Natural killer cell treated with Interleukin-12 subunit alpha and Interleukin-12 subunit beta and Interleukin-15 and Interleukin-18, amount 100 ng/mL, for 72 hours (primary cell): ENCODE data around the gene SLC12A5. TPM values are rescaled to one million over a fixed set of nuclear protein-coding genes. Genes with fewer than 3 reads are reported as not detected.
"Not testable (repeated sequence)": the region's sequence is repeated elsewhere in the genome, so short reads cannot be mapped to it uniquely, and the experiment has no call there.

Source experiments
- ATAC-seq, 2 donors: fragments of 150-1000 bp; cut with Tn5 transposase in 1 of 2; sonication (Bioruptor Pico), chemical (Tn5 transposase) in 1 of 2; 2 replicates each; pipeline ENCODE4 v1.10.0; 2021
- DNase-seq: peaks from one replicate; pipeline ENCODE4 v3.0.0; 2022; ENCODE audit warnings: low spot score
- H3K27ac Mint-ChIP-seq, 2 donors: 1 replicate in 1 of 2; 2 replicates in 1 of 2; pipeline ENCODE4 v1.8.0; 2022; ENCODE audit warnings: mixed read lengths in 2 of 2, mild to moderate bottlenecking in 1 of 2, moderate library complexity in 1 of 2
- H3K27me3 Mint-ChIP-seq, 2 donors: 1 replicate in 1 of 2; 2 replicates in 1 of 2; pipeline ENCODE4 v1.8.0; 2022; ENCODE audit warnings: mixed read lengths in 2 of 2
- H3K36me3 Mint-ChIP-seq: one replicate; pipeline ENCODE4 v1.8.0; 2022; ENCODE audit warnings: mixed read lengths
- H3K4me1 Mint-ChIP-seq, 2 donors: 1 replicate in 1 of 2; 2 replicates in 1 of 2; pipeline ENCODE4 v1.8.0; 2022; ENCODE audit warnings: low read depth in 2 of 2, mixed read lengths in 2 of 2, mild to moderate bottlenecking in 1 of 2
- H3K4me3 Mint-ChIP-seq: one replicate; pipeline ENCODE4 v1.8.0; 2022; ENCODE audit warnings: mixed read lengths
- H3K9me3 Mint-ChIP-seq: 2 replicates; pipeline ENCODE4 v1.8.0; 2022; ENCODE audit warnings: mixed read lengths
- total RNA-seq, 2 donors: library from RNA; stranded (reverse); gene quantifications; one replicate each; pipeline ENCODE4 v1.2.3, GENCODE V29; 2022

Gene SLC12A5
- total RNA-seq, 2 donors from 2014 or later, result not detected

GRCh38 chr20:46089417-46090388 lies 60.7 kb downstream of the SLC12A5 start, which contains the start of gene NCOA5:
Gene NCOA5, minus strand, starts transcription at chr20:46089962. Its CDS starts 10,538 bp downstream, at chr20:46079424.
- DNase-seq (peak; percentile 97), ATAC-seq (peak; percentile 94 to 96)
- H3K9me3 Mint-ChIP-seq, result no peaks in the 10 kb centered on the region
- H3K27ac Mint-ChIP-seq, result peak within 1 kb of the TSS; percentile 75 to 91
- H3K4me3 Mint-ChIP-seq, result peak within 1 kb of the TSS; percentile 93
- H3K4me1 Mint-ChIP-seq, result peaks cover 34 to 38% of the 10 kb centered on the region in 2 donors
- no peaks in the 10 kb centered on the region for H3K36me3 Mint-ChIP-seq
- no peaks in the 10 kb centered on the region for H3K27me3 Mint-ChIP-seq

- peaks cover 18 to 22% of the 10 kb centered on the region in 2 donors for H3K4me1 Mint-ChIP-seq
- DNase-seq, ATAC-seq, H3K36me3 Mint-ChIP-seq, H3K27ac Mint-ChIP-seq, H3K9me3 Mint-ChIP-seq, H3K4me3 Mint-ChIP-seq, H3K27me3 Mint-ChIP-seq: not testable (repeated sequence)
Measured at GRCh38 chr20:46091622-46092535, 62.9 kb downstream of the SLC12A5 start.

- no peak overlapping the region for H3K27ac Mint-ChIP-seq
- peaks cover 4 to 13% of the 10 kb centered on the region in 2 donors for H3K27me3 Mint-ChIP-seq
- no peaks in the 10 kb centered on the region for H3K36me3 Mint-ChIP-seq
- H3K9me3 Mint-ChIP-seq, result no peaks in the 10 kb centered on the region
- no peak for ATAC-seq
- DNase-seq, result no peak
- no peak overlapping the region for H3K4me3 Mint-ChIP-seq
- peaks cover 6 to 9% of the 10 kb centered on the region in 2 donors for H3K4me1 Mint-ChIP-seq
Measured at GRCh38 chr20:46093531-46093930, 64.5 kb downstream of the SLC12A5 start.

- no peak overlapping the region for H3K27ac Mint-ChIP-seq
- H3K36me3 Mint-ChIP-seq, result no peaks in the 10 kb centered on the region
- no peaks in the 10 kb centered on the region for H3K9me3 Mint-ChIP-seq
- ATAC-seq (peak in 1 of 2 donors; percentile 60), DNase-seq (no peak)
- no peaks in the 10 kb centered on the region for H3K4me1 Mint-ChIP-seq
- H3K27me3 Mint-ChIP-seq, result peaks cover 33 to 51% of the 10 kb centered on the region in 2 donors
- no peak overlapping the region for H3K4me3 Mint-ChIP-seq
Measured at GRCh38 chr20:46099491-46100287, 70.7 kb downstream of the SLC12A5 start.

- H3K4me1 Mint-ChIP-seq, H3K36me3 Mint-ChIP-seq, ATAC-seq, H3K27ac Mint-ChIP-seq, H3K9me3 Mint-ChIP-seq, H3K4me3 Mint-ChIP-seq, DNase-seq: not testable (repeated sequence)
- H3K27me3 Mint-ChIP-seq, result peaks cover 36 to 59% of the 10 kb centered on the region in 2 donors
Measured at GRCh38 chr20:46100444-46100843, 71.4 kb downstream of the SLC12A5 start.

GRCh38 chr20:46100988-46101387 lies 72.0 kb downstream of the SLC12A5 start:
- ATAC-seq, result no peak
- H3K9me3 Mint-ChIP-seq, result no peaks in the 10 kb centered on the region
- H3K27ac Mint-ChIP-seq, result no peak overlapping the region
- no peaks in the 10 kb centered on the region for H3K4me1 Mint-ChIP-seq
- H3K27me3 Mint-ChIP-seq, result peaks cover 36 to 64% of the 10 kb centered on the region in 2 donors
- DNase-seq, result no peak
- no peak overlapping the region for H3K4me3 Mint-ChIP-seq
- H3K36me3 Mint-ChIP-seq, result no peaks in the 10 kb centered on the region

- H3K27ac Mint-ChIP-seq, result no peak overlapping the region
- H3K4me3 Mint-ChIP-seq, result no peak overlapping the region
- DNase-seq (no peak), ATAC-seq (no peak)
- no peaks in the 10 kb centered on the region for H3K4me1 Mint-ChIP-seq
- no peaks in the 10 kb centered on the region for H3K36me3 Mint-ChIP-seq
- peaks cover 38 to 70% of the 10 kb centered on the region in 2 donors for H3K27me3 Mint-ChIP-seq
- no peaks in the 10 kb centered on the region for H3K9me3 Mint-ChIP-seq
Measured at GRCh38 chr20:46101957-46102356, 72.9 kb downstream of the SLC12A5 start.

- no peak overlapping the region for H3K27ac Mint-ChIP-seq
Measured at GRCh38 chr20:46102940-46103339, 73.9 kb downstream of the SLC12A5 start.

GRCh38 chr20:46104262-46104661 lies 75.2 kb downstream of the SLC12A5 start:
- H3K27ac Mint-ChIP-seq, result no peak overlapping the region
- H3K4me3 Mint-ChIP-seq, result no peak overlapping the region
- DNase-seq (no peak), ATAC-seq (no peak)
- no peaks in the 10 kb centered on the region for H3K4me1 Mint-ChIP-seq
- H3K36me3 Mint-ChIP-seq, result no peaks in the 10 kb centered on the region
- peaks cover 44 to 72% of the 10 kb centered on the region in 2 donors for H3K27me3 Mint-ChIP-seq
- H3K9me3 Mint-ChIP-seq, result no peaks in the 10 kb centered on the region

More at GRCh38 chr20:46102940-46103339, 73.9 kb downstream of the SLC12A5 start:
- Mint-ChIP-seq H3K27me3 (peaks cover 40 to 72% of the 10 kb centered on the region in 2 donors), H3K4me1 (no peaks in the 10 kb centered on the region), H3K36me3 (no peaks in the 10 kb centered on the region), H3K9me3 (no peaks in the 10 kb centered on the region), H3K4me3 (no peak overlapping the region)
- no peak for ATAC-seq
- no peak for DNase-seq

- DNase-seq (no peak), ATAC-seq (no peak)
- H3K4me3 Mint-ChIP-seq, result no peak overlapping the region
- H3K9me3 Mint-ChIP-seq, result no peaks in the 10 kb centered on the region
- H3K27ac Mint-ChIP-seq, result no peak overlapping the region
- no peaks in the 10 kb centered on the region for H3K36me3 Mint-ChIP-seq
- peaks cover 41 to 77% of the 10 kb centered on the region in 2 donors for H3K27me3 Mint-ChIP-seq
- peaks cover 8 to 11% of the 10 kb centered on the region in 2 donors for H3K4me1 Mint-ChIP-seq
Measured at GRCh38 chr20:46107061-46107460, 78.0 kb downstream of the SLC12A5 start.

- ATAC-seq (no peak), DNase-seq (no peak)
- Mint-ChIP-seq H3K36me3 (no peaks in the 10 kb centered on the region), H3K9me3 (no peaks in the 10 kb centered on the region), H3K27me3 (peaks cover 36 to 73% of the 10 kb centered on the region in 2 donors), H3K4me3 (no peak overlapping the region), H3K27ac (no peak overlapping the region), H3K4me1 (peaks cover 8 to 11% of the 10 kb centered on the region in 2 donors)
Measured at GRCh38 chr20:46108435-46108841, 79.4 kb downstream of the SLC12A5 start.

GRCh38 chr20:46108976-46109375 lies 80.0 kb downstream of the SLC12A5 start:
- no peak for DNase-seq
- H3K4me1 Mint-ChIP-seq, result peaks cover 8 to 11% of the 10 kb centered on the region in 2 donors
- H3K4me3 Mint-ChIP-seq, result no peak overlapping the region
- no peak overlapping the region for H3K27ac Mint-ChIP-seq
- no peak for ATAC-seq
- no peaks in the 10 kb centered on the region for H3K9me3 Mint-ChIP-seq
- peaks cover 37 to 79% of the 10 kb centered on the region in 2 donors for H3K27me3 Mint-ChIP-seq
- H3K36me3 Mint-ChIP-seq, result no peaks in the 10 kb centered on the region
